GM12875 (cell line): ENCODE data around the gene JAKMIP1.

Experiments used
- H3K4me3 ChIP-seq: one replicate; pipeline ENCODE4 v1.5.1; 2011; ENCODE audit warnings: low read depth, low read length, control low read depth
- CTCF ChIP-seq: IDR thresholded peaks from 2 replicates; pipeline ENCODE4 v1.5.1; 2011; ENCODE audit warnings: low read depth, mild to moderate bottlenecking, control low read depth, inconsistent platforms, low read length, moderate library complexity, borderline replicate concordance; ENCODE audit not compliant: insufficient read depth

JAKMIP1 gene

GRCh38 chr4:6188687-6189305 lies 11.6 kb downstream of the JAKMIP1 start:
- no peak for TF ChIP-seq CTCF
- no peak overlapping the region for H3K4me3 ChIP-seq

GRCh38 chr4:6184169-6184568 lies 16.2 kb downstream of the JAKMIP1 start:
- no peak overlapping the region for H3K4me3 ChIP-seq
- no peak for TF ChIP-seq CTCF

- no peak for TF ChIP-seq CTCF
- H3K4me3 ChIP-seq: no peak overlapping the region
These were observed 16.6 kb downstream of the JAKMIP1 start for GRCh38 chr4:6183740-6184139.

GRCh38 chr4:6182376-6183280 lies 17.7 kb downstream of the JAKMIP1 start:
- no peak for TF ChIP-seq CTCF
- H3K4me3 ChIP-seq: no peak overlapping the region

GRCh38 chr4:6180841-6181631 lies 19.3 kb downstream of the JAKMIP1 start:
- no peak overlapping the region for H3K4me3 ChIP-seq
- TF ChIP-seq CTCF: no peak

GRCh38 chr4:6179362-6179761 lies 21.0 kb downstream of the JAKMIP1 start:
- no peak for TF ChIP-seq CTCF
- H3K4me3 ChIP-seq: no peak overlapping the region
